HG03575 (cell line): ENCODE measurements around the gene RP9.
A peak's percentile ranks its signal among the peaks of the same experiment; 100 is the strongest.
"Not testable (repeated sequence)": the region's sequence is repeated elsewhere in the genome, so short reads cannot be mapped to it uniquely, and the experiment has no call there.

ENCODE experiments used
- ATAC-seq: cut with Tn5 transposase; IDR thresholded peaks from one replicate; pipeline ENCODE4 v1.9.1; 2021; ENCODE audit not compliant: unreplicated experiment, insufficient number of reproducible peaks, low FRiP score; ENCODE audit errors: extremely low read depth

Gene RP9

GRCh38 chr7:33108554-33109004 lies 625 bp downstream of the RP9 start:
- ATAC-seq, result no peak

GRCh38 chr7:33107136-33108066 lies 1.8 kb downstream of the RP9 start:
- peak; percentile 39 for ATAC-seq

GRCh38 chr7:33101906-33102305 lies 7.3 kb downstream of the RP9 start:
- ATAC-seq, result no peak

DNA sequence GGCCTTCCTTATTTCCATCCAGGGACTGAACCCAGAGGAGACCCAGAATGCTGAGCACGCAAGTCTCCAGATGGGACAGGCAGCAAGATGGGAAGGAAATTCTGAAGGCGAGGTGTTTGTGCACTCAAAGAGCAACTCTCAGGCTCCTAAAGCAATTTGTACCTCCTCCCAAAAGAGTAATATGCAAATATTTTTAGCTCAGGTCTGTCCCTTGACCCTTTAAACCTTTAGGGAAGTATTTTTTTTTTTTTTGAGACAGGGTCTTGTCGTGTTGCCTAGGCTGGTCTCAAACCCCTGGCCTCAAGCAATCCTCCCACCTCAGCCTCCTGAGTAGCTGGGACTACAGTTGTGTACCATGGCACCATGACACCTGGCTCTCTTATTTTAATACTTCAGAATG lies 8.4 kb downstream of the RP9 start:
- ATAC-seq, result no peak

- no peak for ATAC-seq
These were observed 9.9 kb downstream of the RP9 start for GRCh38 chr7:33099154-33099940.

DNA sequence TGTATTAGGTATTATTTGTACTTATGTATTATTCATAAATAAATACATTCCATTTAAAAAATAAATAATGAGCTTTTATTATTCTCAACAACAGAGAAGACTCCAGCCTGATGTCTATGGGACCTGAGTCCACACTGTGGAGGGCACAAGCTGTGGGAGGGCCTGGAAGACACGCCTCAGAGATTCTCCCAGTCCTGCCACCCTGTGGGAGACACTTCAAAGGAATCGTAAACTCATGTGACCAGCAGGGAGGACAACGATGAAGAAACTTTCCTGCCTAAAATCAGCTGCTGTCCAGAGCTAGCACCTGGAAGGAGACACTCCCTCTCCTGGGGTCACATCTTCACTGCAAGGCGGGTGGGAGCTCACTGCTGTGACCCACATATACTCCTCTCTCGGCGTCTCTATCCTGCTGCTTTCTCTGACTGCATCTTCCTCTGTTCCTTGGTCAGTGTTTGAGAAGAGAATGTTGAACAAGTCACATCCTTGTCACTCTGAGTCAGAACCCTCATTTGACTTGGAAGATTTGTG lies 14.4 kb downstream of the RP9 start:
- not testable (repeated sequence) for ATAC-seq

GRCh38 chr7:33093266-33093665 lies 15.9 kb downstream of the RP9 start:
- ATAC-seq, result no peak

GRCh38 chr7:33091641-33092191 lies 17.5 kb downstream of the RP9 start:
- no peak for ATAC-seq

DNA sequence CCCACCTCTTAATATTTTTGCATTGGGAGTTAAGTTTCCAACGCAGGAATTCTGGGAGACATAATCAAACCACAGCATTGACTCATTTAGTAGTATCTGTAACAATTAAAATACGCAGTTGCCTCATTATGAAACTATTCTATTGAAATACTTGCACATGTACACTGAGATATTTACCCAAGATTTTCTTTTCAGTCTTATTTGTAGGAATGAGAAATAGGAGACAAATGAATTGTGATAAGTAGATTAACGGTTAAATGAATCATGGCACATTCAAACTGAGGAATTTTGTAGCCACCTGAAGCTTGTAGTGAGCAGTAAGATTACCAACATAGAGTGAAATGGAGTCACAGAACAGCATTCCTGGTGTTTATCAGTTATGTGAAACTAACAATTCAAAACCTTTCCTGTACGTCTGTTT lies 18.1 kb downstream of the RP9 start:
- ATAC-seq, result no peak

DNA sequence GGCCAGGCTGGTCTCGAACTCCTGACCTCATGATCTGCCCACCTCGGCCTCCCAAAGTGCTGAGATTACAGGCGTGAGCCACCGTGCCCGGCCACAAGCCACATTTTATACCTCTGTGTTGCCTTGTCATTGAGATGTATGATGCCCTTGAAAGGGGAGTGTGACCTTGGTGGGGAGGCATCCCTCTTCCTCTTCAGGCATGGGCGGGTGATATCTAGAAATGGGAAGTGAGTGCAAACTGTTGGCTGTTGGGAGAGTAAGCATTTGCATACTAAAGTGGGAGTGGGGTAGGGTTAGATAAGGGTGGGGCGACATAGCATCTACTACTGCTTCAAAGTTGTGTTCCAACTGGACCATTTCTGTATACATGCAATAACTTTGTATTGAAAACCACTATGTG lies 20.1 kb downstream of the RP9 start:
- ATAC-seq, result no peak

DNA sequence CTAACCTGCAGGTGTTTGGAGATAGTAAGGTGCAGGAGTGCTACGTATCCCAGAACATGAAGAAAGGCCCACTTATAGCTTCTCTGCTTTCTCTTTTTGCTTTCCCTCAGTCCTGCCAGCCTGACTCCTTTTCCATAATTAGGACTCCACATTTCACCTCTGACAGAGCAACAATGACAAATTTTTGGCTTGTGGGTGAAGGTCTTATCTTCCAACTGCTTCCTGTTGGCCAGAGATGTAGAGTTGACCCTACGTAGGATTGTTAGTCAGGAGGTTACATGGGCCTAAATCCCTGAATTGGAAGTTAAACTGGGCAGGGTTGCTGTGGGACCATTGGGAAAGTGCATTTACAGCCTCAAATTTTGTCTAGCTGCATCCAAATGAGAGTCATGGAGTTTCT lies 21.3 kb downstream of the RP9 start:
- ATAC-seq, result no peak

- no peak for ATAC-seq
These were observed 21.8 kb downstream of the RP9 start for GRCh38 chr7:33087356-33087755.

DNA sequence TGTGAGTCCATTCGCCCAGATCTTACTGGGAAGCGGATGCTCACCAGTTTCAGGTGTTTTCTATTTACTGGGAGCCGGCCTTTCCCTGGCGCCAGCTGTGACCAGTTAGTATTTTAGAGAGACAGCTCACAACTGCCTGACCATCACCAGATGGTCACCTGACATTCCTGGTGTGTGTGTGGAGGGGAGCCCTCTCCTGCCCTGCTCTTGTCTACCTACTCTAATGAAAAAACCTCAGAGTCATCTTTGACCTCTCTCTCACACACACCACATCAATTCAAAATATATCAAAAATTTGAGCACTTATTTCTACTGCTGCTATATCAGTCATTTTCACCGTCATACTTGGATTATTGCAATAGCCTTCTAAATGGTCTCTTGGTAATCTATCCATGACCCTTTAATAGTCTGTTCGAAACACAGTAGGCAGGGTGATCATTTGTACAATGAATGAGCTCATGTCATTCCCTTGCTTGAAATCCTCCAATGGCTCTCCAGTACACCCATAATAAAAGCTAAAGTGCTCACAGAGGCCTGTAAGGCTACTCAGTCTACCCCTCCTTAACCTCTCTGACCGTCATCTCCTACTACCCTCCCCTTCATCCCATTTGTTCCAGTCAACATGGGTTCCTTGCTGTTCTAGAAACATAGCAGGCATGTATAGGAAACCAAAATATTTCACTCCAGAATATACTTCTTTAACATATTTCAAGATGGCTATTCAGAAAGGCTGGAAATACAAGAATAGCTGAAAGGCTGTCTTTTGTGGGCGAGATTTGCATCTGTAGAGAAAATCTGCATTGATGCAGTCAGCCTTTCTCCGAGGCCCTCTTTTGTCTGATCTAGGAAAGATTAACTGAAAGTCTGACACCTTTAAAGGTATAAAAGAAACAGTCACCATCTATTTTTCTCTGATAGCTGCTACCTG lies 29.2 kb downstream of the RP9 start:
- ATAC-seq, result no peak

- no peak for ATAC-seq
These were observed 30.1 kb downstream of the RP9 start for GRCh38 chr7:33079096-33079495.

GRCh38 chr7:33076737-33077136 lies 32.5 kb downstream of the RP9 start:
- no peak for ATAC-seq

DNA sequence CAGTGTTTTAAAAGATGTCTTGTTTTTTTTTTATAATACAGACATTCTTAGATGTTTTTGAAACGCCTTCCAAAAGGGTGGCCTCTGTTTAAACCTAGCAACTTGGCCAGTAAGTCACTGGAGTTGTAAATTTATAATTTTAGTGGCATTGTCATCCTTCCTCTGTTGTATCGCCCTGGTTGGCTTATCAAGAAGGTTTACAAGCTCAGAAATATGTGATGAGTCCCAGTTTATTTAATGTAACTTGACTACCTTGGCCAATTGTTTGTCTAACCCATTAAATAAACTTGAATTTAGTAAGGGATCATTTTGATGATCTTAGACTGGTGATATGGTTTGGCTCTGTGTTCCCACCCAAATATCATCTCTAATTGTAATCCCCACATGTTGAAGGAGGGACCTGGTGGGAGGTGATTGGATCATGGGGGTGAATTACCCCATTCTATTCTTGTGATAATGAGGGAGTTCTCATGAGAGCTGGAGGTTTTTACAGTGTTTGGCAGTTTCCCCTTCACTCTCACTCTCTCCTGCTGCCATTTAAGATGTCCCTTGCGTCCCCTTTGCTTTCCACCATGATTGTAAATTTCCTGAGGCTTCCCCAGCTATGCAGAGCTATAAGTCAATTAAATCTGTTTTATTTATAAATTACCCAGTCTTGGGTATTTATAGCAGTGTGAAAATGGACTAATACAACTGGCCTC lies 33.2 kb downstream of the RP9 start:
- ATAC-seq, result no peak

DNA sequence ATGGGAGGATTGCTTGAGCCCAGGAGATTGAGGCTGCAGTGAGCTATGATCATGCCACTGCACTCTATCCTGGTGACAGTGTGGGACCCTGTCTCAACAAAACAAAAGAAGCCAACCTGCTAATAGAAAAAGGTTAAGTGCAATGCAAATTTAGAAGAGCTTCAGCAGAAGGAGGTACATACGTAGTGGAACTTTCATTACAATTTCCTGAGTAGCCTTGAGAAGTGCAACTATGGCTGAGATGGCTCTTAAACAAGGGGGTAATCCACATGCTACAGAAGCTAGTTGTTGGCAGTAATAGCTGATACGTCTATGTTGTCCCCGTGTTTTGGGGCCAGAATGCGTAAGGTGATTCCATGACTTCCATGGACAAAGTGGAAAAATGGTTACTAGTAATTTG lies 36.0 kb downstream of the RP9 start:
- ATAC-seq, result no peak

- no peak for ATAC-seq
These were observed 36.7 kb downstream of the RP9 start for GRCh38 chr7:33072471-33072870.
